GM12878 (cell line): ENCODE results near the gene COL5A1. TPM values are rescaled to one million over a fixed set of nuclear protein-coding genes. Genes with fewer than 3 reads are reported as not detected.

ENCODE experiments used
- ATAC-seq: fragments of 200-7000 bp; cut with Tn5 transposase; 3 replicates; pipeline ENCODE4 v1.9.1; 2020; ENCODE audit warnings: mild to moderate bottlenecking, moderate library complexity
- BruUV-seq: library from RNA; stranded (reverse); fragments of 400-500 nt; replicated peaks from 2 replicates; lab custom pipeline; 2021; lab: Mats Ljungman, UMichigan
- CTCF ChIA-PET: fragments of 300-600 bp; sonication (Branson Sonifier 250); formaldehyde crosslinking; extraction: SDS; loops from one replicate; lab custom pipeline; 2021; ENCODE audit warnings: inconsistent platforms; lab: Yijun Ruan, JAX
- POLR2A ChIA-PET: fragments of 350-600 bp; formaldehyde crosslinking; extraction: SDS; loops from one replicate; lab custom pipeline; 2021; ENCODE audit warnings: inconsistent platforms; lab: Charles Lee
- RAD21 ChIA-PET: fragments of 300-600 bp; sonication (Branson Sonifier 250); formaldehyde crosslinking; loops from one replicate; lab custom pipeline; 2023; ENCODE audit warnings: antibody characterized with exemption; ENCODE audit not compliant: unreplicated experiment; lab: Charles Lee
- SMC1A ChIA-PET: fragments of 300-600 bp; sonication (Branson Sonifier 250); formaldehyde crosslinking; loops from one replicate; lab custom pipeline; 2023; ENCODE audit not compliant: unreplicated experiment, uncharacterized antibody; lab: Charles Lee
- DNase-seq: peaks from one replicate; pipeline ENCODE4 v3.0.0-alpha.2; 2011; ENCODE audit warnings: low read depth, low spot score
- FAIRE-seq: peaks from 3 replicates; lab custom pipeline; 2011; peaks lifted over from hg19 to GRCh38; lab: Jason Lieb, UNC
- H2AFZ ChIP-seq: 2 replicates; pipeline ENCODE4 v1.6.0; 2011; ENCODE audit warnings: low read depth, low read length, control low read depth; ENCODE audit not compliant: control insufficient read depth
- H3K27ac ChIP-seq: 2 replicates; pipeline ENCODE4 v1.5.1; 2011; ENCODE audit warnings: control low read depth; ENCODE audit not compliant: control insufficient read depth, insufficient read depth
- H3K27me3 ChIP-seq, 2 experiments: replicated peaks in 1 of 2; 2 replicates each; pipeline versions ENCODE4 v1.6.0 to v1.6.1; 2011; ENCODE audit warnings: low read length in 1 of 2; ENCODE audit not compliant: control insufficient read depth in 2 of 2, insufficient read depth in 2 of 2
- H3K36me3 ChIP-seq, 2 experiments: 2 replicates each; pipeline ENCODE4 v1.5.1; 2011; ENCODE audit warnings: low read length in 1 of 2; ENCODE audit not compliant: control insufficient read depth in 2 of 2, insufficient read depth in 2 of 2
- H3K4me1 ChIP-seq: 2 replicates; pipeline ENCODE4 v1.6.1; 2011; ENCODE audit warnings: mild to moderate bottlenecking, low read length, moderate library complexity, mixed read lengths; ENCODE audit not compliant: control insufficient read depth, insufficient read depth
- H3K4me2 ChIP-seq: 2 replicates; pipeline ENCODE4 v1.6.0; 2011; ENCODE audit warnings: control low read depth; ENCODE audit not compliant: control insufficient read depth, insufficient read depth
- H3K4me3 ChIP-seq: fragments of 200-600 bp; sonication (generic); 2 replicates; pipeline ENCODE4 v1.5.1; 2016
- H3K79me2 ChIP-seq: 2 replicates; pipeline ENCODE4 v1.6.0; 2011; ENCODE audit warnings: low read length; ENCODE audit not compliant: control insufficient read depth, insufficient read depth
- H3K9ac ChIP-seq: 2 replicates; pipeline ENCODE4 v1.8.0; 2011; ENCODE audit warnings: low read length, control low read depth, mixed read lengths; ENCODE audit not compliant: control insufficient read depth, insufficient read depth
- H3K9me3 ChIP-seq: replicated peaks from 3 replicates; pipeline ENCODE4 v1.5.1; 2011; ENCODE audit warnings: mild to moderate bottlenecking, low read length; ENCODE audit not compliant: control insufficient read depth, insufficient read depth
- H4K20me1 ChIP-seq: 2 replicates; pipeline ENCODE4 v1.6.0; 2011; ENCODE audit not compliant: control insufficient read depth, insufficient read depth
- BACH1 ChIP-seq: fragments of 450-650 bp; IDR thresholded peaks from 2 replicates; pipeline ENCODE4 v1.6.1; 2017; ENCODE audit warnings: mild to moderate bottlenecking, borderline replicate concordance
- E2F8 ChIP-seq: fragments of 450-650 bp; IDR thresholded peaks from 2 replicates; pipeline ENCODE4 v1.6.1; 2018; ENCODE audit warnings: mild to moderate bottlenecking, low read depth, moderate library complexity; ENCODE audit not compliant: partially characterized antibody
- EZH2 ChIP-seq: IDR thresholded peaks from 2 replicates; pipeline ENCODE4 v1.6.1; 2012; ENCODE audit warnings: low read depth, mild to moderate bottlenecking, control low read depth, inconsistent platforms, low read length, borderline replicate concordance; ENCODE audit not compliant: control insufficient read depth
- FOS ChIP-seq: IDR thresholded peaks from 3 replicates; pipeline ENCODE4 v1.6.1; 2011; ENCODE audit warnings: borderline replicate concordance; ENCODE audit not compliant: insufficient read length; ENCODE audit errors: extremely low read depth
- FOXK2 ChIP-seq: fragments of 450-650 bp; IDR thresholded peaks from 2 replicates; pipeline ENCODE4 v1.6.1; 2017; ENCODE audit warnings: mild to moderate bottlenecking, moderate library complexity
- HSF1 ChIP-seq: fragments of 150-350 bp; IDR thresholded peaks from 2 replicates; pipeline ENCODE4 v1.6.1; 2014; ENCODE audit warnings: mild to moderate bottlenecking, low read depth, low read length
- MTA3 ChIP-seq: IDR thresholded peaks from 2 replicates; pipeline ENCODE4 v1.6.1; 2012; ENCODE audit warnings: low read length, inconsistent platforms, borderline replicate concordance
- NBN ChIP-seq: fragments of 450-650 bp; IDR thresholded peaks from 2 replicates; pipeline ENCODE4 v1.6.1; 2016
- NR2C1 ChIP-seq: fragments of 450-650 bp; IDR thresholded peaks from 2 replicates; pipeline ENCODE4 v1.6.1; 2017; ENCODE audit warnings: antibody characterized with exemption, mild to moderate bottlenecking, moderate library complexity
- PAX5 ChIP-seq: IDR thresholded peaks from 2 replicates; pipeline ENCODE4 v1.6.1; 2011; ENCODE audit warnings: low read depth, low read length, borderline replicate concordance
- SREBF2 ChIP-seq: IDR thresholded peaks from 2 replicates; pipeline ENCODE4 v1.6.1; 2012; ENCODE audit warnings: mild to moderate bottlenecking, low read length
- TBL1XR1 ChIP-seq: IDR thresholded peaks from 2 replicates; pipeline ENCODE4 v1.6.1; 2012; ENCODE audit warnings: low read depth, low read length, improper control_type of control experiment
- TCF12 ChIP-seq: IDR thresholded peaks from 2 replicates; pipeline ENCODE4 v1.6.1; 2011; ENCODE audit warnings: low read depth, mild to moderate bottlenecking, low read length
- USF2 ChIP-seq: IDR thresholded peaks from 2 replicates; pipeline ENCODE4 v1.6.1; 2011; ENCODE audit warnings: low read depth, low read length, improper control_type of control experiment, borderline replicate concordance
- ZBTB11 ChIP-seq: fragments of 450-650 bp; formaldehyde crosslinking; IDR thresholded peaks from 2 replicates; pipeline ENCODE4 v1.5.0; 2022; ENCODE audit warnings: mild to moderate bottlenecking, missing genetic modification characterization
- WGBS: methylation state at CpG from one replicate; pipeline ENCODE4 v1.1.6; 2016; ENCODE audit warnings: low lambda C conversion rate; ENCODE audit not compliant: insufficient replicate concordance, insufficient coverage; ENCODE audit errors: missing lambda C conversion rate; 5-methylcytosine and 5-hydroxymethylcytosine counted together
- in situ Hi-C: fragments of 300-500 bp; cut with MboI; formaldehyde crosslinking; loops from 9 replicates; pipeline ENCODE4 v1.14.3; 2018; ENCODE audit warnings: mixed read lengths
- intact Hi-C: fragments of 100-400 bp; cut with micrococcal nuclease; formaldehyde crosslinking; loops from one replicate; pipeline ENCODE4 v1.14.2; 2022; ENCODE audit not compliant: unreplicated experiment
- polyA plus RNA-seq, 11 experiments: library from polyadenylated mRNA; depleted of rRNA in 4 of 11; unstranded in 6 of 11; stranded (reverse) in 5 of 11; fragments of >200 nt; fragmentation: Nextera tagmentation in 4 of 11; fragmentation: Illumina TruSeq in 1 of 11; extraction: Ambion mirVana in 4 of 11; extraction: Trizol in 1 of 11; gene quantifications; 1 replicate in 1 of 11; 2 replicates in 10 of 11; pipeline versions ENCODE4 v1.2.1 to v1.2.3, GENCODE V29; 2011 to 2016; ENCODE audit warnings: inconsistent platforms in 2 of 11, missing spikeins in 2 of 11, low read depth in 1 of 11
- total RNA-seq, 4 experiments: library from RNA; depleted of rRNA in 3 of 4; stranded (reverse); fragments of >200 nt in 3 of 4; fragmentation: Illumina TruSeq in 1 of 4; extraction: Trizol in 1 of 4; gene quantifications; 2 replicates each; pipeline versions ENCODE4 v1.2.1 to v1.2.3, GENCODE V29; 2013 to 2021

The COL5A1 gene
- total and polyA plus RNA-seq, 10 of the 15 experiments (the other 5 are each of a cell fraction or from before 2014, with no cell fraction given) = under 0.01 to 0.15 (median 0.13) TPM; not detected in 4

DNA sequence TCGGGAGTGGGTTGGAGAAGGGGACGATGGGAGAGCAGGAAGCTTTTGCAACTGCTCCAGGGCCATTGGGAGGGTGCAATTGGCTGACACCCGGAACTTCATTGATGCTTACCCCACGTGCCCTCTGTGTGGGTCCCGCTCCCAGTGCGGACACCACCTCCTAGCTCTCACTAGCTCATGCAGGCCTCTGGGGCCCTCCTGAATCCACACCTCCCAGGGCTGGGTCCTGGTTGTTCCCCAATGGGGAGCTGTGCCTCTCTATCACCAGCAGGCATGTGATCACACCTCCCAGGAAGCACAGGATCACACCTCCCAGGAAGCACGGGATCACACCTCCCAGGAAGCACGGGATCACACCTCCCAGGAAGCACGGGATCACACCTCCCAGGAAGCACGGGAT lies 206.9 kb downstream of the COL5A1 start:
- Histone ChIP-seq H3K9me3 (peaks cover 10% of the 10 kb centered on the region; the same call in 2 of the 3 replicates), H3K4me3 (no peak overlapping the region), H3K27me3 (no peaks in the 10 kb centered on the region), H3K27ac (no peak overlapping the region), H3K36me3 (no peaks in the 10 kb centered on the region), H3K4me1 (0 out of 2 replicates have a peak, but pooled peaks cover 3% of the 10 kb centered on the region), H3K9ac (no peak overlapping the region), H3K79me2 (no peaks in the 10 kb centered on the region), H4K20me1 (no peaks in the 10 kb centered on the region), H3K4me2 (no peak overlapping the region), H2AFZ (no peak overlapping the region)
- ChIA-PET SMC1A (no interaction called here), CTCF (no interaction called here), RAD21 (no interaction called here), POLR2A (no interaction called here)
- TF ChIP-seq USF2 (no peak), E2F8 (no peak), NR2C1 (no peak), EZH2 (no peak), TBL1XR1 (no peak), SREBF2 (no peak), FOS (no peak), PAX5 (no peak), FOXK2 (no peak), ZBTB11 (CRISPR knock-in tag) (no peak), BACH1 (no peak), MTA3 (no peak), TCF12 (no peak), NBN (no peak), HSF1 (no peak)
- in situ Hi-C loops (no loop called here), intact Hi-C loops (no loop called here)
- WGBS = 34% methylated on average over 10 of the region's 10 CpGs
- BruUV-seq = no TSS peak
- DNase-seq = no peak
- no peak for ATAC-seq
- no peak for FAIRE-seq
